Uterus (tissue), 2 donors: ENCODE measurements around the gene PCSK2.

Experiments
- CTCF ChIP-seq, 4 experiments: fragments of 200-600 bp in 2 of 4; fragments of 450-650 bp in 2 of 4; sonication (generic) in 2 of 4; IDR thresholded peaks; one replicate each; pipeline ENCODE4 v1.5.1; 2016 to 2019; ENCODE audit warnings: antibody characterized with exemption in 4 of 4, mild to moderate bottlenecking in 2 of 4, moderate library complexity in 1 of 4
- POLR2A ChIP-seq, 2 donors: fragments of 450-650 bp; IDR thresholded peaks; one replicate each; pipeline ENCODE4 v1.6.1; 2016; ENCODE audit warnings: antibody characterized with exemption in 2 of 2, mild to moderate bottlenecking in 1 of 2, moderate library complexity in 1 of 2

GRCh38 chr20:17480696-17481095, 253.9 kb downstream of the PCSK2 start:
- TF ChIP-seq CTCF (IDR thresholded peaks at IDR 0.05) (no peak), POLR2A (IDR thresholded peaks at IDR 0.05) (no peak)
